Stimulated activated naive CD8-positive, alpha-beta T cell treated with anti-CD3 and anti-CD28 coated beads, Interleukin-15, Interleukin-2, amounts not matched to agents 100 ng/mL and 50 ng/mL, for 24 hours (primary cell): ENCODE measurements around the gene CLDN19.
"Not testable (repeated sequence)": the region's sequence is repeated elsewhere in the genome, so short reads cannot be mapped to it uniquely, and the experiment has no call there.

Experiments
- H3K27ac Mint-ChIP-seq: one replicate; pipeline ENCODE4 v1.8.0; 2021; ENCODE audit warnings: mild to moderate bottlenecking, mixed read lengths
- H3K27me3 Mint-ChIP-seq: one replicate; pipeline ENCODE4 v1.8.0; 2021; ENCODE audit warnings: mixed read lengths
- H3K36me3 Mint-ChIP-seq: one replicate; pipeline ENCODE4 v1.8.0; 2021; ENCODE audit warnings: low read depth, mixed read lengths
- H3K4me1 Mint-ChIP-seq: one replicate; pipeline ENCODE4 v1.8.0; 2021; ENCODE audit warnings: low read depth, mixed read lengths
- H3K4me3 Mint-ChIP-seq: one replicate; pipeline ENCODE4 v1.8.0; 2021; ENCODE audit warnings: mild to moderate bottlenecking, mixed read lengths
- H3K9me3 Mint-ChIP-seq: one replicate; pipeline ENCODE4 v1.8.0; 2021; ENCODE audit warnings: mixed read lengths

Gene CLDN19

GRCh38 chr1:42737257-42737656 is 2.8 kb downstream of the CLDN19 start:
- no peak overlapping the region for H3K4me3 Mint-ChIP-seq
- H3K4me1 Mint-ChIP-seq, result peaks cover 6% of the 10 kb centered on the region
- no peaks in the 10 kb centered on the region for H3K36me3 Mint-ChIP-seq
- no peaks in the 10 kb centered on the region for H3K9me3 Mint-ChIP-seq
- no peak overlapping the region for H3K27ac Mint-ChIP-seq
- no peaks in the 10 kb centered on the region for H3K27me3 Mint-ChIP-seq

- peak overlapping the region; percentile 17 for H3K27ac Mint-ChIP-seq
- no peaks in the 10 kb centered on the region for H3K9me3 Mint-ChIP-seq
- no peak overlapping the region for H3K4me3 Mint-ChIP-seq
- peaks cover 6% of the 10 kb centered on the region for H3K4me1 Mint-ChIP-seq
- H3K36me3 Mint-ChIP-seq, result no peaks in the 10 kb centered on the region
- H3K27me3 Mint-ChIP-seq, result no peaks in the 10 kb centered on the region
Measured at GRCh38 chr1:42736571-42737200, 3.4 kb downstream of the CLDN19 start.

GRCh38 chr1:42736152-42736551 is 3.9 kb downstream of the CLDN19 start:
- H3K27me3 Mint-ChIP-seq, result no peaks in the 10 kb centered on the region
- H3K4me1 Mint-ChIP-seq, result peaks cover 6% of the 10 kb centered on the region
- H3K4me3 Mint-ChIP-seq, result no peak overlapping the region
- no peak overlapping the region for H3K27ac Mint-ChIP-seq
- no peaks in the 10 kb centered on the region for H3K9me3 Mint-ChIP-seq
- H3K36me3 Mint-ChIP-seq, result no peaks in the 10 kb centered on the region

GRCh38 chr1:42735477-42736105 is 4.4 kb downstream of the CLDN19 start:
- no peaks in the 10 kb centered on the region for H3K36me3 Mint-ChIP-seq
- no peak overlapping the region for H3K27ac Mint-ChIP-seq
- H3K27me3 Mint-ChIP-seq, result no peaks in the 10 kb centered on the region
- no peak overlapping the region for H3K4me3 Mint-ChIP-seq
- H3K9me3 Mint-ChIP-seq, result no peaks in the 10 kb centered on the region
- H3K4me1 Mint-ChIP-seq, result peaks cover 10% of the 10 kb centered on the region

DNA sequence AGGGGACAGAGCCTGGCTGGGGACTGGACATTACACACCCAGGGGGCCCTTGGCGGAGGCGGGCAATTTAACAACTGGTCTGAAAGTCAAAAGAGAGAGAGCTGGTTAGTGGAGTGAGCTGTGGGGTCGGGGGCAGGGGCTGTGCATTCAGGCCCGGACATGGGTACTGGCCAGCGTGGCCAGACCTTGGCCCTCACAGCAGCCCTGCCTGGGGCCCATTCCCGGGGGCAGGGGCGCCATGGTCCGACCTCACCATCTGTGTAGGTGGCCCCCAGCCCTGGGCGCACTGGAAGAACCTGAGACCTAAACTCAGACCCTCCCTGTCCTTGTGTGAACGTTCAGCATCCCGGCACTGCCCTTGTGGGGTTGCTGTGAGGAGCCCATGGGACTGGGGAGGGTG is 5.0 kb downstream of the CLDN19 start:
- Mint-ChIP-seq H3K4me1 (peaks cover 10% of the 10 kb centered on the region), H3K9me3 (no peaks in the 10 kb centered on the region), H3K36me3 (no peaks in the 10 kb centered on the region), H3K27ac (no peak overlapping the region), H3K27me3 (no peaks in the 10 kb centered on the region), H3K4me3 (no peak overlapping the region)

- H3K9me3 Mint-ChIP-seq, result no peaks in the 10 kb centered on the region
- H3K36me3 Mint-ChIP-seq, result no peaks in the 10 kb centered on the region
- H3K27me3 Mint-ChIP-seq, result no peaks in the 10 kb centered on the region
- peaks cover 10% of the 10 kb centered on the region for H3K4me1 Mint-ChIP-seq
- H3K27ac Mint-ChIP-seq, result no peak overlapping the region
- no peak overlapping the region for H3K4me3 Mint-ChIP-seq
Measured at GRCh38 chr1:42734201-42735035, 5.6 kb downstream of the CLDN19 start.

GRCh38 chr1:42733415-42734200 is 6.4 kb downstream of the CLDN19 start:
- Mint-ChIP-seq H3K4me3 (no peak overlapping the region), H3K27me3 (no peaks in the 10 kb centered on the region), H3K36me3 (no peaks in the 10 kb centered on the region), H3K9me3 (no peaks in the 10 kb centered on the region), H3K27ac (no peak overlapping the region), H3K4me1 (peaks cover 10% of the 10 kb centered on the region)

GRCh38 chr1:42732126-42732680 is 7.8 kb downstream of the CLDN19 start:
- Mint-ChIP-seq H3K4me3 (no peak overlapping the region), H3K36me3 (no peaks in the 10 kb centered on the region), H3K27ac (no peak overlapping the region), H3K9me3 (no peaks in the 10 kb centered on the region), H3K27me3 (no peaks in the 10 kb centered on the region), H3K4me1 (peaks cover 8% of the 10 kb centered on the region)

DNA sequence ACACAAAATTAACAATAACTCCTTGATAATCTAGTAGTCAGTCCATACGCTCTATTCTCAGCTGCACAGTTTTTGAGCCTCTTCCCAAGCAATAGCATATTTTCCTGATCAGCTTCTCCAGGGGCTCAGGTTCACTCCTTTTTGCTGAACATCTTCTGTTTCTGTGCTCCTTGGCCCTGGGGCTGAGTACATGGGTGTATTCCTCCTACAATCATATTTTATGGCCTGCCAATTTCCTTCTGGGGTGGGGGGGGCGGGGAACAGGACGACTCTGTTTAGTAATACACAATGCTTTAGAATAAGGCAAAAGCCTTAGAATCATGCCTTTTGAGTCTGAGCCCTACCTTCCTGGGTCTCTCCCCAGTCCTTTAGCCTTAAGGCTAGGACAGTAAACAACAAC is 8.5 kb downstream of the CLDN19 start:
- Mint-ChIP-seq H3K27me3 (no peaks in the 10 kb centered on the region), H3K9me3 (no peaks in the 10 kb centered on the region), H3K4me3 (no peak overlapping the region), H3K36me3 (no peaks in the 10 kb centered on the region), H3K4me1 (peaks cover 3% of the 10 kb centered on the region), H3K27ac (no peak overlapping the region)

DNA sequence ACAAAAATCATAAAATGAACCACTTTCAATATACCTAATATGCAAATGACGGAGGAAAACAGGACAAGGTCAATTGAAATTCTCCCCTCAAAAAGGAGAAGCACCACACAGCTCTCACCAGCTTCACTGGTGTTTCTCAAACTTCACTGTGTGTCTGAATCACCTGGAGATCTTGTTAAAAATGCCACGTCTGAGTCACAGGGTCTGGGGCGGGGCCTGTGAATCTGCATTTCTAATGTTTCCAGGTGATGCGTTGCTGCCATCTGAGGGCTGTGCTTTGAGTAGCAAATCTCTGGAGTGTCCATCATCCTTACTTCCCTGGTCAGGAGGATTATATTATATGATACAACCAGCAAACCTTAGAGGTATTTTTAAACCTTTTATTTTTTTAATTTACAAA is 9.0 kb downstream of the CLDN19 start:
- peaks cover 3% of the 10 kb centered on the region for H3K4me1 Mint-ChIP-seq
- no peaks in the 10 kb centered on the region for H3K36me3 Mint-ChIP-seq
- no peaks in the 10 kb centered on the region for H3K27me3 Mint-ChIP-seq
- no peaks in the 10 kb centered on the region for H3K9me3 Mint-ChIP-seq
- H3K4me3 Mint-ChIP-seq, result no peak overlapping the region
- no peak overlapping the region for H3K27ac Mint-ChIP-seq

- Mint-ChIP-seq H3K4me3 (no peak overlapping the region), H3K27me3 (no peaks in the 10 kb centered on the region), H3K27ac (no peak overlapping the region), H3K9me3 (no peaks in the 10 kb centered on the region), H3K4me1 (peaks cover 3% of the 10 kb centered on the region), H3K36me3 (no peaks in the 10 kb centered on the region)
Measured at GRCh38 chr1:42730002-42730401, 10.0 kb downstream of the CLDN19 start.

GRCh38 chr1:42725820-42726219 is 14.2 kb downstream of the CLDN19 start:
- H3K27ac Mint-ChIP-seq, H3K27me3 Mint-ChIP-seq, H3K4me3 Mint-ChIP-seq, H3K36me3 Mint-ChIP-seq, H3K9me3 Mint-ChIP-seq, H3K4me1 Mint-ChIP-seq: not testable (repeated sequence)

DNA sequence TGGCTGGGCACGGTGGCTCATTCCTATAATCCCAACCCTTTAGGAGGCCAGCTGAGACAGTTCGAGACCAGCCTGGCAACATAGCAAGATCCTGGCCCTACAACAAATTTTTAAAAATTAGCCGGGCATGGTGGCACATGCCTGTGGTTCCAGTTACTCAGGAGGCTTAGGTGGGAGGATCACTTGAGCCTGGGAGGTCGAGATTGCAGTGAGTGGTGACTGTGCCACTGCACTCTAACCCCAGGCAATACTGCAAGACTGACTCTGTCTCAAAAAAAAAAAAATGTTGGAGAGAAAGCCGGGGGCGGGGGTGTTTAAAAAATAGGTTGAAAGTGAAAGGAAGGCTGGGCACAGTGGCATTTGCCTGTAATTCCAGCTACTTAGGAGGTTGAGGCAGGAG is 16.5 kb downstream of the CLDN19 start:
- no peaks in the 10 kb centered on the region for H3K36me3 Mint-ChIP-seq
- no peaks in the 10 kb centered on the region for H3K4me1 Mint-ChIP-seq
- no peak overlapping the region for H3K4me3 Mint-ChIP-seq
- H3K27me3 Mint-ChIP-seq, result no peaks in the 10 kb centered on the region
- H3K9me3 Mint-ChIP-seq, result no peaks in the 10 kb centered on the region
- H3K27ac Mint-ChIP-seq, result no peak overlapping the region

- not testable (repeated sequence) for H3K4me3 Mint-ChIP-seq, H3K27me3 Mint-ChIP-seq, H3K4me1 Mint-ChIP-seq, H3K27ac Mint-ChIP-seq, H3K9me3 Mint-ChIP-seq, H3K36me3 Mint-ChIP-seq
Measured at GRCh38 chr1:42722403-42722802, 17.6 kb downstream of the CLDN19 start.

GRCh38 chr1:42721926-42722325 is 18.1 kb downstream of the CLDN19 start:
- H3K27me3 Mint-ChIP-seq, result no peaks in the 10 kb centered on the region
- no peaks in the 10 kb centered on the region for H3K4me1 Mint-ChIP-seq
- no peak overlapping the region for H3K27ac Mint-ChIP-seq
- H3K9me3 Mint-ChIP-seq, result no peaks in the 10 kb centered on the region
- H3K36me3 Mint-ChIP-seq, result peaks cover 9% of the 10 kb centered on the region
- no peak overlapping the region for H3K4me3 Mint-ChIP-seq
